HG03135 (cell line): ENCODE data around the gene TMPRSS9.

Experiments
- ATAC-seq: cut with Tn5 transposase; IDR thresholded peaks from one replicate; pipeline ENCODE4 v1.9.1; 2021; ENCODE audit warnings: mild to moderate bottlenecking, moderate library complexity; ENCODE audit not compliant: unreplicated experiment

The TMPRSS9 gene

DNA sequence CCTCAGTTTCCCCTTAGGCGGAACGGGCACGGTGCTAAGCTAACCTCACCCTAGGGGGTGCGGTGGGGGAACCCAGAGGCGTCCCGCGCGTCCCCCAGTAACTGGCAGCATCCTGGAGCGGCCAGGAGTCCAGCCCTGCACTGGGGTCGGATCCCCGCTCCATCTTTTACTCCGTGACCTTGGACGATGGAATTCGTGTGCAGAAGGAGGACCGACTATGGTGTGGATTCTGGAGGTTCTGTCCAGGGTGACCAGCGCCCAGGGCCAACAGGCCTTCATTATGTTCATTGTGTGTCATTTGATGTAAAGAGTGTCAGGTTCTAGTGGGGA, 31.0 kb upstream of the TMPRSS9 start:
- ATAC-seq, result no peak

DNA sequence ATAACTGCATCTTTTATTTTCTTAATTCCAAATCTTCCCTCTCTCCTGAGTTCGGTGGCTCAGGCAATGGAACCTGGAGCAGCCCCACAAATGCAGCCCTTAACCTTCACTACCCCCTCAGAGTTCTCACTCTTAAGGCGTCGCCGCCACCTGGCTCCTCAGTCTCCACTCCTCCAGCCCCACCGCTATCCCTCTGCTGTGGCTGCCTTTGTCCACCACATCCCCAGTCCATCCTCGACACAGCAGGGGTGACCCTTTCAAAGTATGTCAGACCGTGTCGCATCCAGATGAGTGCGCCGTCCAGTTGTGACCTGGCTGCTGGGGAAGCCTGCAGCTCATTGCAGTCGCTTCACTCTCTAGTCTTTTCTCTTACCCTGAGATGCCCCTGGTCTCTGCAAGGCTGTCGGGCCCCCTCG, 30.6 kb upstream of the TMPRSS9 start:
- ATAC-seq, result no peak

DNA sequence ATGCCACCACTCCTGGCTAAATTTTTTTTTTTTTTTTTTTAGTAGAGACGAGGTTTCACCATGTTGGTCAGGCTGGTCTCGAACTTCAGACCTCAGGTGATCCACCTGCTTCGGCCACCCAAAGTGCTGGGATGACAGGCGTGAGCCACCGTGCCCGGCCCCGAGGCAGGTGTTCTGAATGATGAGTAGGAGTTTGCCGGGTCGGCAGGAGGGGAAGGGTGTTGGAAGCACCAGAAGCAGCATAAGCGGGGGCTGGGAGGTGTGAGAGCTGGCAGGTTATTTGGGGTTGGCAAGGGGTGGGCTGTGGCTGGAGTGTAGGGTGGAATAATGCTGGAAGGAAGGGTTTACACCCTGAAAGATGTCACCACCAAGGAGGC, 29.8 kb upstream of the TMPRSS9 start:
- no peak for ATAC-seq

DNA sequence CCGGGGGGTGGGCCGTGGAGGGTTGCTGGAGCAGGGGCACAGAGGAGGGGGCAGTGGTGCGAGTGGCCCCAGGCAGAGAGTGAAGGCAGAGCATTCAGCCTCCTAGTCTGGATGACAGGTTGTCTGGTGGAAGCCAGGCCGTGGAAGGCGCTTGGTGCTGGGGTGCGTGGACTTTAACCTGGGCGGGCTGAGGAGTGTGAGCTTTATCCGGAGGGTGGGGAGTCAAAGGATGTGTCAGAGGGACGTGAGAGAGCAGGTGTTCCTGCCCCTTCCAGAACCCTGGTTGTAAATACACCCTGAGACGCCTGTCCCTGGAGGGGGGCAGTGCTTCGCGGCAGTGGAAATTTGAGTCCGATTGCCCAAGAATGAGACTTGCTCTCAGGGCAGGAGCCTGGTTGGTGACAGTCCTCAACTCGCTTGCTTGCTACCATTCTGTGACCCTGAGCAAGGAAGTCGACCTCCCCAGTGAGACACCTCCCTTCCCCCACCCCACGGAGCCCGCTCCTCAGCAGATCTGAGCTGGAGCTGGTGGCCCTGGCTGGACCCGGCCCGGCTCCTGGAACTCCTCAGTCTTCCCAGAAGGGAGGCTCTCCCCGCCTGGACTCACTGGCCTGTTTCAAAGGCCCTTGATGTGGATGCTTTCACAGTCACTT, 29.3 kb upstream of the TMPRSS9 start:
- ATAC-seq, result no peak

DNA sequence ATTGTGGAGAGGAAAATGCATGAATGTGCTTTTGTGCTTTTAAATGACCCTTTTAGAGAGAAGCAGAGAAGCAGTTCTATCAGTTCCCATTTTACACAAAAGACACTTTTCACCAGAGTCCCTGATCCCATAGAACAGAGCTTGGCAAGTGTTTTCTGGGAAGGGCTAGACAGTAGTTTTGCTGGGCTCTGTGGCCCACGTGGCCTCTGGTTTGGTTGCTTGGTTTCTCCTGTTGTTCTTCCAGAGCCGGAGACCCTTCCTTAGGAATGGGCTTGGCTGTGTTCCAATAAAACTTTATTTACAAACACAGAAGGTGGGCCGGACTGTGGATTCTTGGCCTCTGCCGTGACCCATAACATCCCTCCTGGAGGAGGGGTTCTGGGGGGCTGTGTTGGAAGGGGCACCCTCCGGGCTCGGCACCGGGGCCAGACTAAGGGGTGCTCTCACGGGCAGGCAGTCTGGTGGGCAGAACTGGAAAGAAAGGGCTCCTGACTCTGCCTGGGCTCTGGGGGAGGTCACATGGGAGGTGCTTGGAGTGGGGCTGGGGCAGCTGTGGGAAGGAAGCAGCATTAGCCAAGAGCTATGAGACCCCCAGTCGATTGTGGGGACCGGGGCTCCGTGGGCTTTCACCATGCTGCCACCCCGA, 28.3 kb upstream of the TMPRSS9 start:
- ATAC-seq, result no peak

DNA sequence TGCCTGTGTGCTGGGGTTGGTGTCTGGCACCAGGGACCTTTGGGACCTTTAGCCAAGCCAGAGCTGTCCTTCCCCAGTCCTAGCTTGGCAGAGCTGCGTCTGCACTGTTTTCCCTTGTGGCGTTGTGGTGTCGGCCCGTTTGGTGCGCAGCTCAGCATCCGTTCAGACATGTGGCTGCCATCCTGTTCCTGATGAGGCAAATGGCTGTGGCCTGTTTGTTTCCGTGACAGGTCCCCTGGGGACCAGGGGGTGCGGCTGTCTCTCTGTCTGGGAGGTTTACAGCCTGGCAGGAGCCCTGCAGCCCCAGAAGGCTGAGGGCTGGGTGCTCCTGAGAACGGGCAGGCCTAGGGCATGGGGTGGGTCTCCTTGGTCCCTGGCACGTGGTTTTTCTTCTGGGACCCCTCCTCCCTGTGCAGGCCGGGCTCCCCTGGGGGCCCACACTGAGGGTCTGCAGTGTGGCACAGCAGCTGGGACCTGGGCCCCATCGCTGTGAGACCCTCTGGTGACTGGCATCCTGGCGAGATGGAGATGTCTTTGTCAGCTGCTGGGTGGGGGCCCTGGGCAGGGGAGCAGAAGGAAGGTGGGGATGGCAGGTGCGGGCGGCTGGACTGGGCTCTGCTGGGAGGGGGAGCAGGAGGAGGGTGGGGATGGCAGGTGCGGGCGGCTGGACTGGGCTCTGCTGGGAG, 27.6 kb upstream of the TMPRSS9 start:
- no peak for ATAC-seq

DNA sequence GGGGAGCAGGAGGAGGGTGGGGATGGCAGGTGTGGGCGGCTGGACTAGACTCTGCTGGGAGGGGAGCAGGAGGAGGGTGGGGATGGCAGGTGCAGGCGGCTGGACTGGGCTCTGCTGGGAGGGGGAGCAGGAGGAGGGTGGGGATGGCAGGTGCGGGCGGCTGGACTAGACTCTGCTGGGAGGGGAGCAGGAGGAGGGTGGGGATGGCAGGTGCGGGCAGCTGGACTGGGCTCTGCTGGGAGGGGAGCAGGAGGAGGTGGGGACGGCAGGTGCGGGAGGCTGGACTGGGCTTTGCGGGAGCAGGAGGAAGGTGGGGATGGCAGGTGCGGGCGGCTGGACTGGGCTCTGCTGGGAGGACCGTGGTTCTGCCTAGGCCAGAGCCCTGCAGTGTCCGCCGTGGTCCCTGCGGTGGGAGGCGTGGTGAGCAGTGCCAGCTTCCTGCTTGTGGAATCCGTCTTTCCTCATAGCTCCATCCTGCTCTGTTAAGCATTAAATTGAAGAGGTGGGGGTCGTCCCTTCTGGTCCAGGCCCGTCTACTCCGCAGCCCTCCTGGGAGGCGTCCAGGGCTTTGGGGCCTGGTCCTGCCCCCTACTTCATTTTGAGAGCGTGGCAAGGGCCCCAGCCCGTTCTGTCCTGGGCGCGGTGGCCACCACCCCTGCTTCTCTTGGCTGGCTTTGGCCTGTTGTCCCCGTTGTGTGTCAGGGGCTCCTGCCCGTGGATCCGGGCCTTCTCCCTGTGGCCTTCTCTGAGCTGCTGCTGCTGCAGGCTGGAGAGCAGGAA, 26.8 kb upstream of the TMPRSS9 start:
- ATAC-seq, result no peak

DNA sequence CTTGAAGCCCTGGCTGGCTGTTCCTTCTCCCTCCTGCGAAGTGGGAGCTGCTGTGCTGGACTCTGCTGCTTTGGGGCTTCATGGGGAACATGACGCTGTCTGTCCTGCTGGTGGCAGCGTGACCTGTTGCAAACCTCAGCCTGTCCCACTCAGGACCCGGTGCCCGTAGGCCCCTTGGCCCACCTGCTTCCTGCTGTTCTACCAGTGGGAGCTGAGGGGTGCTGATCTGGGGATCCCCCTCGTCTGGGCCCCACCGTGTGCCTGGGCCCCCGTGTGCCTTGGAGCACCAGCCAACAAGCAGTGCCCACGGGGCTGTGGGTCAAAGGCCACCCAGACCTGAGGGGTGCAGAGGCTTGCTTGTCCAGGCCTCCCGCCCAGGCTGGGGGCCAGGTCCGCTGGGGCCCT, 26.3 kb upstream of the TMPRSS9 start:
- ATAC-seq, result no peak

DNA sequence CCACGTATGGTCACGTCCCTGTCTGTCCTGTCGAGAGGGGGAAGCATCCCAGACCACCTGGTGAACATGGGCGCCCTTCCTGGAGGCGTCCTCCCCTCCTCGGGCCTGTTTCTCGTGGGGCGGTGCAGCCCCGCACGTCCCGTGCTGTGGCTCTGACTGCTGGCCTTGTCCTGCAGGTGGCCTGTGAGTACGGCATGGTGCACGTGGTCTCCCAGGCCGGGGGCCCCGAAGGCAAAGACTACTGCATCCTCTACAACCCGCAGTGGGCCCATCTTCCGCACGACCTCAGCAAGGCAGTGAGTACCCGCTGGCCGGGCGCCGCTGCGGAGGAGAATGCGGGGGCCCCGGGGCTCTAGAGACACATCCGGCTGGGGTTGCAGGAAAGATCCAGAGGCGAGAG, 25.6 kb upstream of the TMPRSS9 start:
- no peak for ATAC-seq

DNA sequence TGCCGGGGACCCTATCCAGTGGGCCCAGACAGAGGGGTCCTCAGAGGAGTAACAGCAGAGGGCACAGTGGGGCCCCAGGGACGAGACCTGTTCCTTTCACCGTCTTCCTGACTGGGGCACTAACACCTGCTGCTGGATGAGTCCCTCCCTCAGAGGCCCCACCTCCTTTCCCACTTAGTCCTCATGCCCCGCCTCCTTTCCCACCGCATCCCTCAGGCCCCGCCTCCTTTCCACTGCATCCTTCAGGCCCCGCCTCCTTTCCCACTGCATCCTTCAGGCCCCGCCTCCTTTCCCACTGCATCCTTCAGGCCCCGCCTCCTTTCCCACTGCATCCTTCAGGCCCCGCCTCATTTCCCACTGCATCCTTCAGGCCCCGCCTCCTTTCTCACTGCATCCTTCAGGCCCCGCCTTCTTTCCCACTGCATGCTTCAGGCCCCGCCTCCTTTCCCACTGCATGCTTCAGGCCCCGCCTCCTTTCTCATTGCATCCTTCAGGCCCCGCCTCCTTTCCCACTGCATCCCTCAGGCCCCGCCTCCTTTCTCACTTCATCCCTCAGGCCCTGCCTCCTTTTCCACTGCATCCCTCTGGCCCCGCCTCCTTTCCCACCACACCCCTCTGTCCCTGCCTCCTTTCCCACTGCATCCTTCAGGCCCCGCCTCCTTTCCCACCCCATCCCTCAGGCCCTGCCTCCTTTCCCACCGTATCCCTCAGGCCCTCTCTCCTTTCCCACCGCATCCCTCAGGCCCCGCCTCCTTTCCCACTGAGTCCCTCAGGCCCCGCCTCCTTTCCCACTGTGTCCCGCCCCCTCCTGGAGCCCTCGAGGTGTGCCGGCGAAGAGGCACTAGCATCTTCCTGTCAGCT, 24.8 kb upstream of the TMPRSS9 start:
- no peak for ATAC-seq

DNA sequence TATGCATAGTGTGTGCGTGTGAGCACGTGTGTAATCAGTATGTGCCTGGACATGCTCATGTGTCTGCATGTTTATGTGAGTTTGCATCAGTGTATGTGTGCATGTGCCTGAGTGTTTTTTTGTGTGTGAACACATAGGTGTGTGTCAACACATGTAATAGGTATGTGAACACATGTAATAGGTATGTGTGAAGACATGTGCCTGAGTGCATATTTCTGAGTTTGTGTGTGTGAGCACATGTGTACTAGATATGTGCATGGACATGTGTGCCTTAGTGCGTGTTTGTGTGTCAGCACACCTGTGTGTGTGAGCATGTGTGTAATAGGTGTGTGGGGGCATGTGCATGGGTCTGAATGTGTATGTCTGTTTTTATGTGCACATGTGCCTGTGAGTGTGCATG, 24.2 kb upstream of the TMPRSS9 start:
- no peak for ATAC-seq

DNA sequence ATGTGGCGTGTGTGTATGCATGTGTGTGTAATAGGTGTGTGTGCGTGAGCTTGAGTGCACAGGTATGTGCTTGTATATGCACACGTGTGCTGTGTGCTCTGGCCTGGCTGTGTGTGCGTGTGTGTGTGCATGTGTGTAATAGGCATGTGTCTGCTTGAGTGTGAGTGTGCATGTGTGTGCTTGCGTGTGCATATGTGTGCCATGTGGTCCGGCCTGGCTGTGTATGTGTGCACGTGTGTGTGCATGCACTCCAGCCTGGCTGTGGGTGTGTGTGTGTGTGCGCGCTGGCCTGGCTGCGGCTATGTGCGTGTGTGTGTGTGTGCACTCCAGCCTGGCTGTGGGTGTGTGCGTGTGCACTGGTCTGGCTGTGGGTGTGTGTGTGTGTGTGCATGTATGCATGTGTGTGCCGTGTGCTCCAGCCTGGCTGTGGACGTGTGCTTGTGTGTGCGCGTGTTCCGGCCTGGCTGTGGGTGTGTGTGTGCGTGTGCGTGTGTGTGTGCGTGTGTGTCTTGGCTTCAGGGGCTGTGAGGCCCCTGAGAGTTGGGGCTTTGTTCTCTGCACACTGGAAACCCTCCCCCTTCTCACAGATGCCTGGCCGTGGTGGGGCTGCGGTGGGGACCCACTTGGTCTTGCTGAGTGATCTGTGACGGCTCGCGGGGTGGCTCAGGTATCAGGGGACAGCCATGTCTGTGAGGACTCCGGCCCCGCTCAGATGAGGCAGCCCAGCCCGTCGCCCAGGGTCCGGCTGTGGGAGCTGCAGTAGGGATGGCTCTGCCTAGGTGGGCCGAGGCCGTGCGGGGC, 23.3 kb upstream of the TMPRSS9 start:
- ATAC-seq, result no peak

DNA sequence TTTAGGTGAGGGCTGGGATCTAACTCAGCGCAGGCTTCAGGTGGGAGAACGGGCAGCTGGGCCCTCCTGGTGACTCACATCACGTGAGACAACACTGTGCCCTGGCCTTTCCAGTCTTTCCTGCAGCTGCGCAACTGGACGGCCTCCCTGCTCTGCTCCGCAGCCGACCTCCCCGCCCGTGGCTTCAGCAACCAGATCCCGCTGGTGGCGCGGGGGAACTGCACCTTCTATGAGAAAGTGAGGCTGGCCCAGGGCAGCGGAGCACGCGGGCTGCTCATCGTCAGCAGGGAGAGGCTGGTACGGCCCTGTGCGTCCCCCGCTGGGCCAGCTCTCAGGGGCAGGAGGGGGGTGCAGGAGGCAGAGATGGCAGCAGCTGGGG, 22.7 kb upstream of the TMPRSS9 start:
- ATAC-seq, result no peak

DNA sequence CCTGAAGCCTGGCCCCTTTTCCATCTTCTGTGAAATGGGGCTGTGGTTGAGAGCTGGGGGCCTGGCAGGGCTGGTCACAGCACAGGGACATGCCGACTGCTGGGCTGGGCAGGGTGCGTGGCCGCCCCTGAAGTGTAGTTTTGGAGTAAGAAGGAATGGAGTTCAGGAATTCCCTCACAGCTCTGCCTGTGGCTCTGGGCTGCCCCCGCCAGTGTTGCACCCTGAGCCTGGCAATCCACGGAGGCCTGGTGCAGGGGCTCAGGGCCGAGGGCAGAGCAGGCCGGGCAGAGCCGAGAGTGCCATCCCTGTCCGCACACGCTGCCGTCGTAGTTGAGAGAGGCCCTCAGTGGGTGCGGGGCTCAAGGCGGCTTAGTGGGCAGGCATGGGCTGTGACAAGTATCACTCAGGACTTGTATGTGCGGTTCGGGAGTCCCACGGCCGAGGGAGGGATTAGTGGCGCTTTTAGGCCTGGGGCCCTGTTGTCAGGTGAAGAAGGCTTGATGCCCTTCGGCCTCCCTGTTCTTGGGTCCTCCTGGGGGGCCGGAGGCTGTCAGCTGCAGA, 21.9 kb upstream of the TMPRSS9 start:
- ATAC-seq, result no peak

DNA sequence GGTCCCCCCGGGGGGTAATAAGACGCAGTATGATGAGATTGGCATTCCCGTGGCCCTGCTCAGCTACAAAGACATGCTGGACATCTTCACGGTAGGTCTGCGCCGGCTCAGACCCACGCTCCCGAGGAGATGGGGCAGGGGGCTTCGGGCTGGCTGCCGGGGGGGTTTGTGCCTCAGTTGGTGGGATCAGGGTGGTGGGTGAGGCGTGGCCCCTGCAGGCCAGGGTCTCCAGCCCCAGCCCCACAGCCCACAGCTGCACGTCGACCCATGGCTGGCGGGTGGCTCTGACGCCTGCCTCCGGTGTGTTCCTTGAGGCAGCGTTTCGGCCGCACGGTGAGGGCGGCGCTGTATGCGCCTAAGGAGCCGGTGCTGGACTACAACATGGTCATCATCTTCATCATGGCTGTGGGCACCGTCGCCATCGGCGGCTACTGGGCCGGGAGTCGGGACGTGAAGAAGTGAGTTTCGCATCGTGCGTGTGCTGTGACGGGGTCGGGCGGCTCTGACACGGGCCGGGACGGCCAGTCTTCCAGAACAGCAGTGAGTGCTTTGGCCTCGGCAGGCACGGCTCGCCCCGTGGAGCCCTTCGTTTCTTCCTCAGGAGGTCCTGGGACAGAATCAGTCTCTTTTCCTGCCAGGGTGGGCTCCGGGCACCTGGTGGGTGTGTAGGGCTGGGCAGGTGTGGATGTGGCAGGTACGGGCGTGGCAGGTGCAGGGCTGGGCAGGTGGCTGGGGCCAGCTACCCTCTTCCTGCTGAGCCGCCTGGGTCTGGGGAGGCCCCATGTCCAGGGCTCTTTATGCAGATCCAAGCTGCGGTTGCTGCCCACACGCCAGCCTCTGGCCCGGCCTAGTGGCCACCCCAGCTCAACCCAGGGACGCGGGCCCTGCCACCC, 21.1 kb upstream of the TMPRSS9 start:
- no peak for ATAC-seq

DNA sequence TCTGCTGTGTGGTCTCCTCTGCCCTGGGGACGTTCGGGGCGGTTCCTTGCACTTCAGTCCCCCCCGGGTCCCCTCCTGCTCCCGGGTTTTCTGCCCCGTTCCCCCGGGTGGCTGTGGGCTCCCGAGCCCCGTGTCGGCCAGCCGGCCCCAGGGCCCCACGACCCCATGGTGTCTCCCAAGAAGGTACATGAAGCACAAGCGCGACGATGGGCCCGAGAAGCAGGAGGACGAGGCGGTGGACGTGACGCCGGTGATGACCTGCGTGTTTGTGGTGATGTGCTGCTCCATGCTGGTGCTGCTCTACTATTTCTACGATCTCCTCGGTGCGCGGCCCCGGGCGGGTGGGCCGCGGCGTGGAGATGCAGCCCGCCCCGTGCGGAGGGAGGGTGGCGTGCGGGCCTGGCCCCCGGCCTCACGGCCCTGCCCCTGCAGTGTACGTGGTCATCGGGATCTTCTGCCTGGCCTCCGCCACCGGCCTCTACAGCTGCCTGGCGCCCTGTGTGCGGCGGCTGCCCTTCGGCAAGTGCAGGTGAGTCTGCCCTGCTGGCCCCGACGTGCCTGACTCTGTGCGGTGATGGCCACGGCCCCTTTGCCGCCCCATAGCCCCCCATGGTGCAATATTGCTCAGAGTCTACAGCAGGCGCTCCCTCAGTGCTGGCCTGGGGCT, 20.3 kb upstream of the TMPRSS9 start:
- ATAC-seq, result no peak

DNA sequence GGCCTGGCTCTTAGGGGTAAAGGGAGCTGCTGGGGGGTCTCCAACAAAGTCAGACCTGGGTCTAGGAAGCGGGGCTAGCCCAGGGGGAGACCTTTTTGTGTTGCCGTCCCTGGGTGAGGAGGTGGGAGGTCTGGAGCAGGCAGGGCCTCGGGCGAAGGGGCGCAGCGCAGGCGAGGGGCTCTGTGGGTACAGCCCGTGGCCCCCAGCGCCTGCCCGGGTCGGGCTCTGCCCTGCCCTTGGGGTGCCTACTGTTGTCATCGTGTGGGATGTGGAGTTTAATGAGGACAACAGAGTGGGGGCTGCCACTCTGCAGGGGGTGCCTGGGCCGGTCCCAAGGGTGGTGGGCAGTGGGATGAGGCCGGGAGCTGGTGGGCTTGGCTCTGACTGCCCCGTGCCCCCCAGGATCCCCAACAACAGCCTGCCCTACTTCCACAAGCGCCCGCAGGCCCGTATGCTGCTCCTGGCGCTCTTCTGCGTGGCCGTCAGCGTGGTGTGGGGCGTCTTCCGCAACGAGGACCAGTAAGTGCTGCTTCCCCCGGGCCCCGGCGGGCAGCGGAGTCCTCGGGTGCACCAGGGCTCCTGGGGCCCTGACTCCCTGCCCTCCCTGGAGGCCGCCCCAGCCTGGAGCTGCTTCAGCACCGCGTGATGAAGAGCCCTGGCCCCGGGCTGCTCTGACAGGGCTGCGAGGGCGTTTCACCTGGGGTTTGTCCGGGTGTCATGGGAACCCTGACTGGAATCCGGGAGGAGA, 19.4 kb upstream of the TMPRSS9 start:
- no peak for ATAC-seq
